ENCODE results near the gene MCEE. TPM values are rescaled to one million over a fixed set of nuclear protein-coding genes. Genes with fewer than 3 reads are reported as not detected.
"Not testable (repeated sequence)": the region's sequence is repeated elsewhere in the genome, so short reads cannot be mapped to it uniquely, and the experiment has no call there.

MCEE gene
- total RNA-seq, 6 donors from 2014 or later: 6.8 to 37.7 (median 18.6) TPM

GRCh38 chr2:71101656-71102055 lies 28.4 kb downstream of the MCEE start:
- no peak for TF ChIP-seq POLR2AphosphoS5 (IDR thresholded peaks at IDR 0.05)
- Histone ChIP-seq H3K27me3 (no peaks in the 10 kb centered on the region), H3K9me3 (no peaks in the 10 kb centered on the region), H3K27ac (no peak overlapping the region), H3K4me1 (no peaks in the 10 kb centered on the region), H3K4me3 (no peak overlapping the region), H3K36me3 (no peaks in the 10 kb centered on the region)
- no peak for ATAC-seq (ENCODE audit: low FRiP score in 2 of 2)
- 27 to 29% methylated on average over 2 of the region's 2 CpGs for WGBS, 2 donors
- no peak for DNase-seq

- Histone ChIP-seq H3K4me1 (no peaks in the 10 kb centered on the region), H3K36me3 (no peaks in the 10 kb centered on the region), H3K4me3 (no peak overlapping the region), H3K9me3 (no peaks in the 10 kb centered on the region), H3K27me3 (no peaks in the 10 kb centered on the region), H3K27ac (no peak overlapping the region)
- WGBS, 2 donors: 5% methylated on average over 3 of the region's 3 CpGs
- TF ChIP-seq EP300 (IDR thresholded peaks at IDR 0.05) (no peak), CTCF (IDR thresholded peaks at IDR 0.05) (peak; percentile 45 to 66 (median 58))
- DNase-seq (peak in 1 of 2 donors; percentile 73), ATAC-seq (ENCODE audit: low FRiP score in 2 of 2) (peak; percentile 65 to 84)
These were observed 29.6 kb downstream of the MCEE start for GRCh38 chr2:71100195-71100964.

GRCh38 chr2:71092491-71093260 lies 37.4 kb downstream of the MCEE start:
- not testable (repeated sequence) for H3K9me3 ChIP-seq; H3K4me1 ChIP-seq; H3K27ac ChIP-seq; H3K36me3 ChIP-seq; H3K4me3 ChIP-seq; H3K27me3 ChIP-seq; ATAC-seq (ENCODE audit: low FRiP score in 2 of 2)
- DNase-seq: peak in 1 of 2 donors; percentile 74
- WGBS, 2 donors: 92% methylated on average over 6 to 31 of the region's 33 CpGs

GRCh38 chr2:71091808-71092207 lies 38.2 kb downstream of the MCEE start:
- WGBS, 2 donors: 75 to 83% methylated on average over 9 of the region's 9 CpGs
- not testable (repeated sequence) for H3K27ac ChIP-seq; H3K27me3 ChIP-seq; DNase-seq; H3K4me3 ChIP-seq; H3K9me3 ChIP-seq; H3K4me1 ChIP-seq; H3K36me3 ChIP-seq; ATAC-seq (ENCODE audit: low FRiP score in 2 of 2)

GRCh38 chr2:71089475-71089874 lies 40.6 kb downstream of the MCEE start:
- not testable (repeated sequence) for DNase-seq; H3K9me3 ChIP-seq; H3K4me1 ChIP-seq; H3K36me3 ChIP-seq; H3K27me3 ChIP-seq; H3K27ac ChIP-seq; ATAC-seq (ENCODE audit: low FRiP score in 2 of 2); H3K4me3 ChIP-seq
- WGBS, 2 donors: 73 to 83% methylated on average over 14 of the region's 14 CpGs

- not testable (repeated sequence) for ATAC-seq (ENCODE audit: low FRiP score in 2 of 2); H3K9me3 ChIP-seq; H3K27me3 ChIP-seq; DNase-seq; H3K27ac ChIP-seq; H3K36me3 ChIP-seq; H3K4me3 ChIP-seq; H3K4me1 ChIP-seq
- WGBS, 2 donors: 62 to 67% methylated on average over 9 of the region's 9 CpGs
These were observed 44.6 kb downstream of the MCEE start for GRCh38 chr2:71085325-71086003.

GRCh38 chr2:71083752-71084312 lies 46.2 kb downstream of the MCEE start:
- not testable (repeated sequence) for DNase-seq, H3K9me3 ChIP-seq, H3K27me3 ChIP-seq, H3K4me1 ChIP-seq, H3K4me3 ChIP-seq
- Histone ChIP-seq H3K27ac (peak overlapping the region in 2 of 4 donors; percentile 46 to 52), H3K36me3 (peaks cover 0 to 13% (median 3%) of the 10 kb centered on the region in 4 donors)
- peak in 1 of 2 donors; percentile 67 for ATAC-seq (ENCODE audit: low FRiP score in 2 of 2)
- 63 to 73% methylated on average over 10 of the region's 13 CpGs for WGBS, 2 donors

GRCh38 chr2:71083297-71083696 lies 46.7 kb downstream of the MCEE start:
- ATAC-seq (ENCODE audit: low FRiP score in 2 of 2); H3K27me3 ChIP-seq; H3K9me3 ChIP-seq; H3K4me1 ChIP-seq; H3K4me3 ChIP-seq; H3K27ac ChIP-seq; DNase-seq: not testable (repeated sequence)
- no CpG with 5 or more reads among the region's 3 CpGs for WGBS, 2 donors
- H3K36me3 ChIP-seq: peaks cover 0 to 19% (median 8%) of the 10 kb centered on the region in 4 donors
